ENCODE results near the gene CTCFL. TPM values are rescaled to one million over a fixed set of nuclear protein-coding genes. Genes with fewer than 3 reads are reported as not detected.

Gene CTCFL
- polyA plus RNA-seq, 1 experiment: not detected

GRCh38 chr20:57559658-57560553 lies 35.0 kb upstream of the CTCFL start:
- POLR2A ChIA-PET: no interaction called here
- DNase-seq (ENCODE audit: low read depth): no peak
- CTCF ChIA-PET: interaction anchor here (0.9 kb wide), 1 partner anchor 37 kb away, joined by 3 read pairs; no protein-coding TSS in a partner anchor
- no peak for TF ChIP-seq CTCF (IDR thresholded peaks at IDR 0.05; ENCODE audit: insufficient read depth, low read depth, low read length)
- no peaks in the 10 kb centered on the region for H3K36me3 ChIP-seq (ENCODE audit: control insufficient read depth, insufficient read depth, low read length)
- H3K4me3 ChIP-seq (ENCODE audit: low read depth, low read length): no peak overlapping the region
- peaks cover 2% of the 10 kb centered on the region for H3K27me3 ChIP-seq (ENCODE audit: control insufficient read depth, insufficient read depth, low read length)

- ChIA-PET CTCF (no interaction called here), POLR2A (no interaction called here)
- H3K4me3 ChIP-seq (ENCODE audit: low read depth, low read length): no peak overlapping the region
- no peak for TF ChIP-seq CTCF (IDR thresholded peaks at IDR 0.05; ENCODE audit: insufficient read depth, low read depth, low read length)
- peaks cover 3% of the 10 kb centered on the region for H3K27me3 ChIP-seq (ENCODE audit: control insufficient read depth, insufficient read depth, low read length)
- DNase-seq (ENCODE audit: low read depth): no peak
- no peaks in the 10 kb centered on the region for H3K36me3 ChIP-seq (ENCODE audit: control insufficient read depth, insufficient read depth, low read length)
Observed at GRCh38 chr20:57559289-57559634, 34.3 kb upstream of the CTCFL start.

- DNase-seq (ENCODE audit: low read depth): no peak
- peaks cover 4% of the 10 kb centered on the region for H3K27me3 ChIP-seq (ENCODE audit: control insufficient read depth, insufficient read depth, low read length)
- CTCF ChIA-PET: no interaction called here
- H3K4me3 ChIP-seq (ENCODE audit: low read depth, low read length): no peak overlapping the region
- POLR2A ChIA-PET: no interaction called here
- TF ChIP-seq CTCF (IDR thresholded peaks at IDR 0.05; ENCODE audit: insufficient read depth, low read depth, low read length): no peak
- H3K36me3 ChIP-seq (ENCODE audit: control insufficient read depth, insufficient read depth, low read length): no peaks in the 10 kb centered on the region
Observed at GRCh38 chr20:57558614-57559288, 33.8 kb upstream of the CTCFL start.

- ChIA-PET CTCF (interaction anchor here (0.6 kb wide), 1 partner anchor 85 kb away, joined by 3 read pairs; no protein-coding TSS in a partner anchor), POLR2A (no interaction called here)
- Histone ChIP-seq H3K27me3 (ENCODE audit: control insufficient read depth, insufficient read depth, low read length) (peaks cover 4% of the 10 kb centered on the region), H3K36me3 (ENCODE audit: control insufficient read depth, insufficient read depth, low read length) (no peaks in the 10 kb centered on the region), H3K4me3 (ENCODE audit: low read depth, low read length) (no peak overlapping the region)
- TF ChIP-seq CTCF (IDR thresholded peaks at IDR 0.05; ENCODE audit: insufficient read depth, low read depth, low read length): no peak
- DNase-seq (ENCODE audit: low read depth): no peak
Observed at GRCh38 chr20:57557926-57558613, 33.1 kb upstream of the CTCFL start.

- Histone ChIP-seq H3K4me3 (ENCODE audit: low read depth, low read length) (no peak overlapping the region), H3K36me3 (ENCODE audit: control insufficient read depth, insufficient read depth, low read length) (no peaks in the 10 kb centered on the region), H3K27me3 (ENCODE audit: control insufficient read depth, insufficient read depth, low read length) (peaks cover 4% of the 10 kb centered on the region)
- ChIA-PET CTCF (no interaction called here), POLR2A (no interaction called here)
- no peak for DNase-seq (ENCODE audit: low read depth)
- no peak for TF ChIP-seq CTCF (IDR thresholded peaks at IDR 0.05; ENCODE audit: insufficient read depth, low read depth, low read length)
Observed at GRCh38 chr20:57556980-57557274, 32.0 kb upstream of the CTCFL start.
